HG03139 (cell line): ENCODE data around the gene GPR52.
"Not testable (repeated sequence)": the region's sequence is repeated elsewhere in the genome, so short reads cannot be mapped to it uniquely, and the experiment has no call there.

Source experiments
- ATAC-seq: cut with Tn5 transposase; IDR thresholded peaks from one replicate; pipeline ENCODE4 v1.9.1; 2021; ENCODE audit not compliant: unreplicated experiment

GPR52 gene

GRCh38 chr1:174447866-174448530 lies at the start of gene GPR52:
Gene GPR52, plus strand, starts transcription at chr1:174447964. Its CDS starts 148 bp downstream, at chr1:174448112.
- no peak for ATAC-seq

GRCh38 chr1:174398246-174398645 lies 49.5 kb upstream of the GPR52 start:
- ATAC-seq, result no peak

GRCh38 chr1:174399211-174399610 lies 48.6 kb upstream of the GPR52 start:
- ATAC-seq, result no peak

GRCh38 chr1:174401075-174401474 lies 46.7 kb upstream of the GPR52 start:
- ATAC-seq, result no peak

GRCh38 chr1:174405219-174405618 lies 42.5 kb upstream of the GPR52 start:
- ATAC-seq, result no peak

- no peak for ATAC-seq
These were observed 41.3 kb upstream of the GPR52 start for GRCh38 chr1:174406421-174406820.

GRCh38 chr1:174407665-174408064 lies 40.1 kb upstream of the GPR52 start:
- no peak for ATAC-seq

- no peak for ATAC-seq
These were observed 39.6 kb upstream of the GPR52 start for GRCh38 chr1:174408146-174408545.

GRCh38 chr1:174409801-174410200 lies 38.0 kb upstream of the GPR52 start:
- not testable (repeated sequence) for ATAC-seq

GRCh38 chr1:174413632-174414031 lies 34.1 kb upstream of the GPR52 start:
- no peak for ATAC-seq

- no peak for ATAC-seq
These were observed 33.6 kb upstream of the GPR52 start for GRCh38 chr1:174414203-174414602.

GRCh38 chr1:174415506-174415905 lies 32.3 kb upstream of the GPR52 start:
- ATAC-seq, result no peak

- no peak for ATAC-seq
These were observed 29.8 kb upstream of the GPR52 start for GRCh38 chr1:174417921-174418320.

- ATAC-seq, result no peak
These were observed 22.6 kb upstream of the GPR52 start for GRCh38 chr1:174425121-174425520.

GRCh38 chr1:174426153-174426552 lies 21.6 kb upstream of the GPR52 start:
- no peak for ATAC-seq

GRCh38 chr1:174428033-174428432 lies 19.7 kb upstream of the GPR52 start:
- no peak for ATAC-seq

- ATAC-seq, result no peak
These were observed 19.0 kb upstream of the GPR52 start for GRCh38 chr1:174428739-174429138.

- ATAC-seq, result no peak
These were observed 14.3 kb upstream of the GPR52 start for GRCh38 chr1:174433451-174433850.

GRCh38 chr1:174445351-174445750 lies 2.4 kb upstream of the GPR52 start:
- ATAC-seq, result no peak

GRCh38 chr1:174445817-174446216 lies 1.9 kb upstream of the GPR52 start:
- ATAC-seq, result no peak

- ATAC-seq, result no peak
These were observed 743 bp downstream of the GPR52 start for GRCh38 chr1:174448531-174448883.

GRCh38 chr1:174448974-174449373 lies 1.2 kb downstream of the GPR52 start:
- no peak for ATAC-seq

GRCh38 chr1:174451408-174451807 lies 3.6 kb downstream of the GPR52 start:
- no peak for ATAC-seq
